GM10847 (cell line): ENCODE data around the gene RASD1.

ENCODE experiments used
- POLR2A ChIP-seq: IDR thresholded peaks from 2 replicates; pipeline ENCODE4 v1.6.1; 2011; ENCODE audit not compliant: insufficient read length; ENCODE audit errors: extremely low read depth

Gene RASD1

GRCh38 chr17:17518014-17518413 lies 21.8 kb upstream of the RASD1 start:
- TF ChIP-seq POLR2A: no peak

DNA sequence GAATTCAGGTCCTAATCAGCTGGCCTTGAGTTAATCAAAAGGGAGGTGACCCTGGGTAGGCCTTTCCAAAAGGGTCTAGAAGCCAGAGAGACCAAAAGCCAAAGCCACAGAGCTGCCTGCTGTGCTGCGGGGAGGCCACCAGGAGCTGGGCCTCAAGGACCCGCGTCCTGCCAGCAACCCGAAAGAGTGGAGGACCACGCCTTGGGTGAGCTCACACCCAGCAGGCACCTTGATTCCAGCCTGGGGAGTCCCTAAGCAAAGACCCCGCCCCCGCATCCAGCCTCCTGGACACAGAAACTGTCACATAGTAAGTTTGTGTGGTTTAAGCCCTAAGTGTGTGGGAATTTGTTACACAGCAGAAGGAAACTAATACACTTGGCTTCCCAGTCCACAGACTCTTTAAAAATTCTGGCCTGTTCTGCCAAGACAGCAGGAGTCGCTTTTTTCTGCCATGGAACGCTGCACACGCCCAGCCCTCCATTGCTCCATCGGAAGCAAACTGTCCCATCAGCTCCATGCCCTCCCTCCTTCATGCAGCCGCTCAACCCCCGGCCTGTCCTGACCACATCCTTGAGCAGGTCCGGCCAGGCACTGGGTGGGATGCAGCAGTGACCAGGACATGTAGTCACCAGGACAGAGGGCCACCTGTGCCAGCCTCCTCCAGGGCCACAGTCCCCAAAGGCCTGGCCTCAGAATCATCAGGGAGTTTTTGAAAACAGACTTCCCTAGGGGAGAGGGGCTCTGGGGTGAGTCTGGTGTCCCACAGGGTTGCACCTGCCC lies 20.9 kb upstream of the RASD1 start:
- no peak for TF ChIP-seq POLR2A

- TF ChIP-seq POLR2A: no peak
Measured at GRCh38 chr17:17515934-17516930, 20.0 kb upstream of the RASD1 start.

DNA sequence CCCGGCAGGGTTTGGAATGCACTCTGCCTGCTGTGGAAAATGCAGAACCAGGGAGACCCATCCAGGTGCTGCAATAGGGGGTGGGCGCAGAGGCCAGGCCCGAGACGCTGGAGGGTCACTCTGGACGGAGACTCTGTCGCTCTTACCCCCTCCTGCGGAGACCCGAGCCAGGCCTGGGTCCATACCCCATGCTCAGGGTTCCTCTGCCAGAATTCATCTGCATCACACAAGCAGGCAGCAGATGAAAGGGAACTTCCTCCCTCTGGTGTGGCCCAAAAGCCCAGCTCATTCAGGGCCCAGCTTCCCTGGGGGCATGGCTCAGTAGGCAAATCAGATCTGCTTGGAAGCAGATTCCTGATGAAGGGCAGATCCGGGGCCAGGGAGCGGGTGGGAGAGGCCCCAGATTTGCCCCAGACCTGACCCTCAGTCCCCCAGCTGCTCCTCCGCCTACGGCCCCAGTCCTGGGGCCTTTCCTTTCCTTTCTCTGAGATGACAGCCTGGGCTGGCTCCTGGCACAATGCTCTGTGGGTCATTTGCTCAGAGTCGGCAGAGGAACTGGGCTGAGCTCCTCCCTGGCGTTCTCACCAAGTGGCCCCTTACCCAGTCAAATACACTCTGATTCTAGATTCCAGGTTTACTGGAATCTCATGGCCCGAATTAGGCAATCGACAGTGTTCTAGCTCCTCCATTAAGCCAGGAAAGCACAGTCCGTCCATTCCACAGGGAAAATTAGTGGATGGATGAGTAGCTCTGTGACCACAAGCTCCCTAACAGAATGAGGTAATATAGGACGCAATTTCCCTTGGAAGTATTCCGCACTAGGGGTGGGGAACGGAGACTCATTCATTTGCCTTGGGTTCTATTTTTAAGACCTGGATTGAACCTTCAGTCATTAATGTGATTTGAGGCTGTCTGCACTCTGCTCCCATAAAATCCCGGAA lies 19.1 kb upstream of the RASD1 start:
- TF ChIP-seq POLR2A: no peak

- no peak for TF ChIP-seq POLR2A
Measured at GRCh38 chr17:17514361-17514992, 18.3 kb upstream of the RASD1 start.

GRCh38 chr17:17513626-17514025 lies 17.4 kb upstream of the RASD1 start:
- TF ChIP-seq POLR2A: no peak

GRCh38 chr17:17512866-17513265 lies 16.7 kb upstream of the RASD1 start:
- TF ChIP-seq POLR2A: no peak

DNA sequence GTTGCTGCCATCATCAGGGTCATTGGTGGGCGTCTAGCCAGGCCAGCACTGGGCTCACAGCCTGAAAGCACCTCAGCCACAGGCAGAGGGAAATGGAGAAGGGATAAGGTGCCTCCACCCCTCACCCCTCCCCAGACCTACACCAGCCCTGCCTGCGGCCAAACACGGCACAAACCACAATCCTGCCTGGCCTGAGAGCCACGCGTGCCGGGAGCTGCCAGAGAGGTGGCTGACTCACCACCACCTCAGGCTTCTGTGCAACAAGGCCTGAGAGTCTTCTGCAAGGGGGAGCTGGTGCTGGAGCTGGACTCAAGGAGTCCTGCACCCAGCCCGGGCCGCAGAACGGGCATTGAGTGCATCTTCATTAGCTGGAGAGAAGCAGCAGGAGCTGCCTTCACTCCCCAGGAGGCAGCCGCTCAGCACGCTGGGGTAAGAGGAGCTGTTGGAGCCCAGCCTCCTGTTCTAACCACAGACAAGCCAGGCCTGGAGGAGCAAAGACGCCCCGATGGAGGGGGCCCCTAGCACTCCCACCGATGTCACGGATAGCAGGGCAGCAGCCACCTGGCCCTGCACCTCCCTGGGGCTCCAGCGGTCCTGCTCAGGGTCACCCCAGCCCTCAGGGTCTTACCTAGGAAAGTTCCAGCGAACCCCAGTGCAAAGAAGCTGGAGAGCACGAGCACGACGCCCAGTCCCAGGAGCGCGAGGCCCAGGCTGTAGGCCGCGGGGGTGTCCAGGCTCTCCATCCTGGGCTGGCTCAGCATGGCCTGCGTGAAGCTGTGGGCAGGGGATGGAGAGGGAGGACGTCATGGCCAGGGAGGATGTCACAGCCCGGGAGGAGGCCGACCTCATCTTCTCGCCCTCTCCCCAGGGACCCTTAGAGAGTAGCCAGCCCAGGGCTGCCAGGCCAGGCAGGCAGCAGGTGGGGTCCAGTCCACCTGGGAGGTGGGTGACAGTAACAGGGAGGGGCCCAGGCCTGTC lies 16.0 kb upstream of the RASD1 start:
- no peak for TF ChIP-seq POLR2A

- no peak for TF ChIP-seq POLR2A
Measured at GRCh38 chr17:17511293-17511741, 15.1 kb upstream of the RASD1 start.

DNA sequence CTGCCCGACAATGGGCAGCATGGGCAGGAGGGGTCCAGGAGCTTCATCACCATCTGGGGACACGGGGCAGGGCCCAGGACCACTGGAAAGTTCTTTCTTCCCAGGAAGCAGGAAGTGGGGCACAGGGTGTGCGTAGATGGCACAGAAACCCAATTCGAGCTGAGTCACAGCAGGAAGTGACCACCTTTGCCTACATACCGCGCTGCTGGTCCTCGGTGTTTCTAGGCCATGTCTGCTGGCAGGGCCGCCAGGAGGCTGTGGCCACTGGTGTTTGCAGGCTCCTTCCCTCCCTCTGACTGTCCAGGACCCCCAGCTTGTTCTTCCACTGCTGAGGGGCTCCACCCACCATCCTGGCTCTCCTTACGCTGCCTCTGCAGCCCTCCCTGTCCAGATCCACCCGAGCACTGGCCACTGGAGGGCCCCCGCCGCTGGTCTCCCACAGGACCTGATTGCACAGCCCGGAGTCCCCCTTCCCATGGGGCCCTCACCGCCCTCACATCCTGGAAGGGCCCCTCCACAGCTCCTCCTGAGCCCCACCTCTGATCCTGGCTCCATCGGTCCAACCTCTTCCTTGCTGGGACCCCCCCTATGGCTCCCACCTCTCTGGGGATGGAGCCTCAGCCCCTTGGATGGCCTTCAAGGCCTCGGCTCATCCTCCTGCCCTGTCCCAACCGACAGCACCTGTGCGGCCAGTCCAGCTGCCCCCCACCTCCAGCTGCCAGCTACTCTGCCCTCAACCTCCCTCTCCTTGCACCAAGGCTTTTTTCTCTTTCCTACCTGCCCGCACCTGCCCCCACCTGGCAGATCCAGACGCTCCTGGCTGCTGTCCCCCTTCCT lies 14.5 kb upstream of the RASD1 start:
- TF ChIP-seq POLR2A: no peak

- no peak for TF ChIP-seq POLR2A
Measured at GRCh38 chr17:17509601-17510425, 13.6 kb upstream of the RASD1 start.
